ES-I3 (cell line): ENCODE results near the gene CD274.

Experiments used
- H3K36me3 ChIP-seq: 2 replicates; pipeline ENCODE4 v1.6.1; 2013; ENCODE audit warnings: mild to moderate bottlenecking, low read length, control low read depth, moderate library complexity; ENCODE audit not compliant: insufficient read depth
- H3K4me1 ChIP-seq: 2 replicates; pipeline ENCODE4 v1.6.1; 2013; ENCODE audit warnings: mild to moderate bottlenecking, control low read depth, low read length; ENCODE audit not compliant: insufficient read depth
- H3K9ac ChIP-seq: 2 replicates; pipeline ENCODE4 v1.6.1; 2013; ENCODE audit warnings: low read depth, mild to moderate bottlenecking, low read length, moderate library complexity
- H3K9me3 ChIP-seq: 2 replicates; pipeline ENCODE4 v1.6.1; 2013; ENCODE audit warnings: mild to moderate bottlenecking, low read length, moderate library complexity; ENCODE audit not compliant: control insufficient read depth, insufficient read depth

CD274 gene

GRCh38 chr9:5512658-5513452 is 62.5 kb downstream of the CD274 start:
- Histone ChIP-seq H3K9me3 (no peaks in the 10 kb centered on the region), H3K9ac (no peak overlapping the region), H3K4me1 (peaks cover 12% of the 10 kb centered on the region), H3K36me3 (no peaks in the 10 kb centered on the region)

DNA sequence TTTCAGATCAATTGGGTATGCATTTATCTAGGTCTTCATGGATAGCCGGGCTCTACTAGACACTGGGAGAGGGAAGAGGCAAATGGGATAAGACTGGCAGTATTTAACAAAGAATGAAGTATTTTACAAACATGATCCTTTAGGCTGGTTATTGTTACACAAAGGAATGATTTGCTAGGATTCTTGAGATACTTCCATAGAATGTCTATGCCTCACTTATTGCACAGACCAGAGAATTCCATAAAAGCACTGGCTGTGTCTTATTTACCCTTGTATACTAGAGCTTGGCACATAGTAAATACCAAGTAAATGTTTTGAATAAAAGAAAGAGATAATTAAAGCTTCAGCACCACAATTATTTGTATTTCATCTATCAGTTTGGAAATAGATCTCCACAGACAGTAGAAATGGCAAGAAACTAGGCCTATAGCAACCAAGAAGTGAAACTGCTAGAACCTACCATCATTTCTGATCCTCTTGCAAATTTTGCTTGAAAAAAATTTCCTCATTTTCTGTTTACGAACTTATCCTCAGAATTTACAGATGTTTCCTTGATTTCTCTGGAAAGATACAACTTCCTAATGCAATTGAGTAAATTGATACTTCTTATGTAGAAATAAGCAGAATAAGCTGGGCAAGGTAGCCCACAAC is 63.7 kb downstream of the CD274 start:
- no peaks in the 10 kb centered on the region for H3K9me3 ChIP-seq
- peaks cover 12% of the 10 kb centered on the region for H3K4me1 ChIP-seq
- H3K36me3 ChIP-seq, result no peaks in the 10 kb centered on the region
- H3K9ac ChIP-seq, result no peak overlapping the region

GRCh38 chr9:5514617-5515260 is 64.4 kb downstream of the CD274 start:
- no peak overlapping the region for H3K9ac ChIP-seq
- H3K36me3 ChIP-seq, result no peaks in the 10 kb centered on the region
- peaks cover 9% of the 10 kb centered on the region for H3K4me1 ChIP-seq
- no peaks in the 10 kb centered on the region for H3K9me3 ChIP-seq

DNA sequence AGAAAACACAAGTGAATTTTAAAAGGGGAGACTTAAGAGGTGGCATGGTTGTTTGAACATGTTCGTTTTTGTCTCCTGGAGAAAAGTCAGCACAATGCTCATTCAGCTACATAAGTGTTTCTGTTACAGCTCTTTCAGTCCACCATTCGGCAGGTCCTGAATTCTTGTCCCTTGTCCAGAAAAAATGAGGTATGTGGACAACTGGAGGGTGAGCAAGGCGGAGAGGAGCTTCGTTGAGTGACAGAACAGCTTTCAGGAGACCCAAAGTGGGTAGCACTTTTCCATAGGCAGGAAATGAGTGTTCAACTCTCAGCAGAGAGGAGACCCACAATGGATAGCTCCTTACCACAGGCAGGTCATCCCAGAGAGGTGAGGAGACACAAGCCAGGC is 64.9 kb downstream of the CD274 start:
- Histone ChIP-seq H3K9ac (no peak overlapping the region), H3K4me1 (peaks cover 8% of the 10 kb centered on the region), H3K36me3 (no peaks in the 10 kb centered on the region), H3K9me3 (no peaks in the 10 kb centered on the region)

DNA sequence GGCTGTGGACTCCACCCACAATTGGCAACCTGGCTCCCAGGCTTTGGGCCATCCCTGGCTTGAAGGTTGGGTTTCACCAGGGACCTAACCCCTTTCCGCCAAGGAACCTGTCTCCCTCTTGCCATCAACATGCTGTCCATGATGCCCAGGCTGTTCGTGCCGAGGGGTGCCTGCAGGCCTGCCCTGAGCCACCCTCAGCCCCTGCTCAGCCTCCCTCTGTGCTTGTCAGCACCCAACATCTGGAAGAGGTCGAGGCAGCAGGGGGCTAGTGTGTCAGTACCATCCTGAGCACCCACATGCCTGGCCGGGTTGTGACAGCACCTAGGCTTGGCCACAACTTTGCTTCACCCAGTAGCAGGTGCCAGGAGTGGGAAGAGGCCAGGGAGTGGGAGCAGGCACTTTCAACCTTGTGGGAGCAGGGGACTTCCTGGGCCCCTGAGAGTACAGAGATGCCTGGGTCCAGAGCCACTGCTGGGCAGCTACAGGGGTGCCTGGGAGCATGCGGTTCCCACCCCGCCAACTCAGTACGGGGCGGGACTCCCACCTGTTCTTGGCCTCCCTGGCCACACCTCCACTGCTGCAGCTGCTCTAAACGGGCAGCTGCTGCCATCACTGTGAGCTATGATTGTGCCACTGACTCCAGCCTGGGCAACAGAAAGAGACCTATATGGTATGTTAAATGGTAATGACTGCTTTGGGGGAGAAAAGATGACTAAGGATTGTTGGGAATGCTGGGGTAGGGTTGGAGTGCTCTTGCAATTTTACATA is 66.3 kb downstream of the CD274 start:
- no peaks in the 10 kb centered on the region for H3K9me3 ChIP-seq
- H3K9ac ChIP-seq, result no peak overlapping the region
- no peaks in the 10 kb centered on the region for H3K36me3 ChIP-seq
- peaks cover 3% of the 10 kb centered on the region for H3K4me1 ChIP-seq

DNA sequence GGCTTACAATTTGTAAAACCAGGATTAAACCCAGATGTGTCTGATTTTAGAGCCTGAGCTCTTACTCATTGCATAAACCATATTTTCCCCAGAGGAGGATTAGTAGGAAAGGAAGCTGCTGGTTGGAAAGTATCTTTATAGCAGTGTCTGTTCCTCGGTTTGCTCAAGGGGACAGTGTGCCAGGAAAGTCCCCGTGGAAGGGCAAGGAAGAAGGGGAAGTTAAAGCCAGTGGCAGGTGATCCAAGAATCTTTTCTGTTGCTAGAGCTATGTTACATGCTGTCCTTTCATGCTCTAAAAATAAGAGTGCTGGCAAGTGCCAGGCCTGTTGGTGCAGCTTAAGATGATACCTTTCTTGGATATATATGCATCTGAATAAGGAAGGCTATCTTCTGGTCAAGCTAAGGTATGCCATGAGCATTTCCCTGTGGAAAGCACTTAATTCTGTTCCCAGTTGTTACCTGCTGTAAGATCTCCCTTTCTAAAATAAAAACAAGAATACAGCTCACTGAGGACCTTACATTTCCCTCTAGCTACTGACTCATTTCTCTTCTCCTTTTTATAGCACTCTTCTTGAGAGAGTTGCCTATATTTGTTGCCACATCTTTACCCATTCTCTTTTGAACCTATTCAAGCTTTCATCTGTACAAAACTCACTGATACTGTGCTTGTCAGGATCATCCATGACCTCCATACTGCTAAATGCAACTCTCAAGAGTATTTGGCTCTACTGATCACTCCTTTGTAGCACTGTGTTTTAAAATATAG is 68.0 kb downstream of the CD274 start:
- no peaks in the 10 kb centered on the region for H3K36me3 ChIP-seq
- H3K9me3 ChIP-seq, result no peaks in the 10 kb centered on the region
- H3K4me1 ChIP-seq, result peaks cover 3% of the 10 kb centered on the region
- H3K9ac ChIP-seq, result no peak overlapping the region

DNA sequence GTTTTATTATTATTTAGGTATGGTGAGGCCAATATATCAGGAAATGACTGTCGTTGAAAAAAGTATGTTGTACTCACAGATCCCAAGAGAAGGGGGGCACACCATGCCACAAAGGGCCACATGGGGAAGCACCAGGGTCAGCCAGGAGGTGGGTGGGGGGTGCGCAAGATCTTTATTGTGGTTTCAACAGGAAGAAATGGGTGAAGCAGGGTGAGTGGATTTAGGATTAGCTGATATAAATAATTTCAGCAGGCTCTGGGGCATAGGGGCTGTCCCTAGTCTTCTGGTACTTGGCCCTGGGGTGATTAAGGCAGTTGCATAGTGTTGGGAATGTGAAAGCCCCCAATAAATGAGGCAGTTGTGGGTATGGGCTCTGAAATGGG is 68.6 kb downstream of the CD274 start:
- Histone ChIP-seq H3K4me1 (peaks cover 3% of the 10 kb centered on the region), H3K36me3 (no peaks in the 10 kb centered on the region), H3K9ac (no peak overlapping the region), H3K9me3 (no peaks in the 10 kb centered on the region)
